AG20443 (cell line): Measurements from ENCODE around the gene TXNRD2.
"Not testable (repeated sequence)": the region's sequence is repeated elsewhere in the genome, so short reads cannot be mapped to it uniquely, and the experiment has no call there.

Experiments used
- DNase-seq: peaks from one replicate; pipeline ENCODE4 v3.0.0; 2012; ENCODE audit warnings: low spot score, mixed read lengths

Gene TXNRD2

DNA sequence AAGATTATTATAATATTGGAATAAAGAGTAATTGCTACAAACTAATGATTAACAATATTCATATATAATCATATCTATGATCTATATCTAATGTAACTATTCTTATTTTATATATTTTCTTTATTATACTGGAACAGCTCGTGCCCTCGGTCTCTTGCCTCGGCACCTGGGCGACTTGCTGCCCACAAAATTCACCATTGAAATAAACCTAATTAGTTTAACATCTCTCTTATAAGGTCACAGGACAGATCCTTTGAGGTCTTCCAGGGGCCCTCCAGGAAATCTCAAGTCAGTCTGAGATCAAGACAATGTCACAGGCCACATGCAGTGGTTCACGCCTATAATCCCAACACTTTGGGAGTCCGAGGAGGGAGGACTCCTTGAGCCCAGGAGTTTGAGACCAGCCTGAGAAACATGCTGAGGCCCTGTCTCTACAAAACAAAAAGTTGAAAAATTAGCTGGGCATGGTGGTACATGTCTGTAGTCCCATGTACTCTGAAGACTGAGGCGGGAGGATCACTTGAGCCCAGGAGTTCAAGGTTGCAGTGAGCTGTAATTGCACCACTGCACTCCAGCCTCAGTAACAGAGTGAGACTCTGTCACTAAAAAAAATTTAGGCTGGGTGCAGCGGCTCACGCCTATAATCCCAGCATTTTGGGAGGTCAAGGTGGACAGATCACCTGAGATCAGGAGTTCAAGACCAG lies 6.6 kb upstream of the TXNRD2 start:
- DNase-seq, result no peak

DNA sequence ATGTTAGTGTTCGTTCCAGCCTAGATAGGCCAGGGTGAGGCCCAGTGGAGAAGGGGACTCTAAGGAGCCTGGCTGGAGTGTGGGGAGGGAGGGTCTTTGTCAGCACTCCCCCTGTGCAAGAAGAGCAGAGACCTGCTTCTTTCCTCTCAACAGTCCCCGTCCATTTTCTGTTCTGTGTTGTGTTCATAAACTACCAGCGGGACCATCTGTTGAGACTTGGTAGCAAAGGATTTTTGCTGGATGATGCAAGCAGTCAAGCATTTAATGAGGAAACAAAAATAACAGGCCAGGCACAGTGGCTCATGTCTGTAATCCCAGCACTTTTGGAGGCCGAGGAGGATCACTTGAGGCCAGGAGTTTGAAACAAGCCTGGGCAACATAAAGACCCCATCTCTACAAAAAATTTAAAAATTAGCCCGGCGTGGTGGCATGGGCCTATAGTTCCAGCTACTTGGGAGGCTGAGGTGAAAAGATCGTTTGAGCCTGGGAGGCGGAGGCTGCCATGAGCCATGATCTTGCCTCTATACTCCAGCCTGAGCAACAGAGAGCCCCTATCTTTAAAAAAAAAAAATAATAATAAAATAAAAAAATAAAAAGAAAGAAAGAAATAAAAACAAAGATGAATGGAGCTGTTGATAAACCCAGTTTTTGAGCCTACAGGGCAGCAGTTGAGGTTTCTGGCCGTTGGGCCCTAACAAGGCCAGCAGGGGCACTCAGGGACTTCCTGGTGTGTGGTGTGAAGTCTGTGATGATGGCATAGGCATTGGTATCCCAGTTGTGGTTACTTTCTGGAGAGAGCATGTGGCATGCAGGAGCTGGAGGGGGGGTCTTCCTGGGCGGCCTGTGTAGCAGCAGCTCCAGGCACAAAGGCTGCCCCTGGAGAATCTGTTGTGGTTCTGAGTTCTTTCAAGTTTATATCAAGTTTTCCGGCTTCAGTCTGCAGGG lies 1.7 kb upstream of the TXNRD2 start:
- peak; percentile 76 for DNase-seq

DNA sequence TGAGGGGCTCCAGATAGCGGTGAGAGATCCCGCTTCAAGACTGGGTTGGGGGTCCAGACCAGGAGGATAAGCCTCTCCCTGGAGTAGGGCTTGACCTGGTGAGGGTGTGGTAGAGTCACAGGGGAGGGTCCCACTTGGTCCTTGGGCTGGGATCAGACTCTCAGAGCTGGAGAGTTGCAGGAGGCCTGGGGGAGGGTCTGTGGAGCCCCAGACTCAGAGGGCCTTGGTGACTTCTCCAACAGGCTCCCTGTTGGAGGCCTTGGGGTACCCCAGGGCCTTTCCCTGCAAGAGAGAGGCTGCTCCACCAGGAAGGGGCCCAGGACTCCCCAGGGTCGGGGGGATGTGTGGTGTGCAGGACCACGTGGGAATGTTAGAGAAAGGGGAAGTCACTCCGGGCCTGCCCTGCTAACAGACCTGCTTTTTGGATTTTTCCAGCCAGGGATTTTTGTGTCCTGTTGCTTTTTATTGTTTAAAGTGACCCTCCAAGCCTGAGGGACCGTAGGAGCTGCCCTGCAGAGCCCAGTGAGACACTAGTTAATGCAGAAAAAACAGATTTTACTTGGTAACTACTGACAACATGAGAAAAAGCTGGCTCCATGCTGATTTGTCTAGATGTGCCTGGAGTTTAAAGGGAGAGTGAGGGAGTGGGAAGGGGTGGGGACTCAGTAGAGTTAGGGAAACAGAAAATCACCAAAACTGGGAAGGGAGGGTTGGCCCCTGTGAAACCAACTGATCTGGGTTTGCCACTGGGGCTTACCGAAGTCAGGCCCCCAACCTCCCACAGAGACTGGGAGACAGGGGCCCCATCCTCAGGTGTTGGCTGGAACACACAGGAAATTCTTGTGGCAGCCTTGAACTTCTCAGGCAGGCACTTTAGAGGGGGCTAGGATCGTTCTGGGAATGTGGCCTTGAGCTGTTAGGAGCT lies 801 bp upstream of the TXNRD2 start:
- peak; percentile 83 for DNase-seq

DNA sequence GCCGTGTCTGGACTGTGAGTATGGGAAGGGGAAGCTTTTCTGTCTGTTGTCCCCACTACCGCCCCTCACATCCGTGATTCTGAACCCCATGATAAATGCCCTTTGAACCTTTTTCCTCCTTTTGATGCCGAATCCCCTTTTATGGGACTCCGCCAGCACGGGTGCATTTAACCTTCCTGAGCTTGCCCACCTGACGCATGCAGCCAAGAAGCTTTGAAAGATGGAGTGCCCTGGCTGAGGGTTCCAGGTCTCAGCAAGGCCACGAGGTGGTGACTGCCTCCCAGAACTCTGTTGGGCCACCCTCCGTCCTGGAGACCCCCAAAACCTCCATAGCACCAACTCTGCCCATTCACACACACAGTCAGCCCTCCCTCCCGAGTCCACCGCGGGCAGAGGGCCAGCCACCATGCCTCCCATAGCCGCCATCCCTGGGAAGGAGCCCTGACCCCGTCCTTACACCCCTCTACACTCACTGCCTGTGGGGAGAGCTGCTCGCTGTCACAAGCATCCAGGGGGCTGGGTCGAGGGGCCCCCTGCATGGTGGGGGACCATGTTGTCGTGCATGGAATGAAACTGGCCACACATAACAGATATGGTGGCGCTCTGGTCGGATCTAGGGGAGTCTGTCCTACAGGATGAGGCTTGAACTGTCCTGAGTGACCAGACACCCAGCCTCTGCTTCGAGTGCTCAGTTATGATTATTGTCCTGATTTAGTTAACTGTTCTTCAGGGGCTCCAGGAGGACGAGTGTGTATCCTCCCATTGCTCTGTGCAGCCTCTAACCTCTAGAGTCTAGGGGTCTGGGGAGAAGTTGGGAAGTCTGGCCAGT lies 868 bp downstream of the TXNRD2 start:
- peak; percentile 29 for DNase-seq

DNA sequence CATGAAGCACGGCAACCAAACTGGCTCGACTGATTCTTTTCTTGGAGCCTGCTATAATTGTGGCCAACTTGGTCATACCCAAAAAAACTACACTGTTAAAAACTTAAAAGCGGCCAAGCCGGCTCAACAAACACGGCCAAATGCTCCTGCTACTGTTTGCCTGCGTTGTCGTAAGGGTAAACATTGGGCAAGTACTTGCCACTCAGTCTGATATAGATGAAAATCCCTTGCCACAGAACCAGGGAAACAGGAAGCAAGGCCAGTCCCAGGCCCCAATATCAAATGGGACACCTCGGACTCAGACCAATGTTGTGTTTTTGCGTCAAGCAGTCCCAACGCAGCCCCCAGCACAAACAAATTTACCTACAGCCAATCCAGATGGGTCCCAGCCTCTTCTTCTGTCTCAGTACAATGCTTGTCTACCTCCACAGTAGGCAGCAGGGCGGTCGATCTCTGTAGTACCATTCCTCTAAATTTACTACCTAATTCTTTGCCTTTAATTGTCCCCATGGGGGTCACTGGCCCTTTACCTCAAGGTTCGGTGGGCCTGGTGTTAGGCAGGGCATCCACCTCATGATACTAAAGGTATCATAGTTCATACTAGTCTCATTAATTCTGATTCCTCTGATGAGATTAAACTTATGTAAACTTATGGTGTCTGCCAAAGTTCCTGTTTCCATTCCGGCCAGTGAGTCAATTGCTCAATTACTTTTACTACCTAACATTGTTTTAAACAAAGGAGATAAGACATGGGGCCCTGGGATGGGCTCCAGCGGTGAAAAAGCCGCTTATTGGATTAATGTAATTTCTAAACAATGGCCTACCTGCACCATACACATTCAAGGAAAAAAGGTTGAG lies 3.8 kb downstream of the TXNRD2 start:
- no peak for DNase-seq

DNA sequence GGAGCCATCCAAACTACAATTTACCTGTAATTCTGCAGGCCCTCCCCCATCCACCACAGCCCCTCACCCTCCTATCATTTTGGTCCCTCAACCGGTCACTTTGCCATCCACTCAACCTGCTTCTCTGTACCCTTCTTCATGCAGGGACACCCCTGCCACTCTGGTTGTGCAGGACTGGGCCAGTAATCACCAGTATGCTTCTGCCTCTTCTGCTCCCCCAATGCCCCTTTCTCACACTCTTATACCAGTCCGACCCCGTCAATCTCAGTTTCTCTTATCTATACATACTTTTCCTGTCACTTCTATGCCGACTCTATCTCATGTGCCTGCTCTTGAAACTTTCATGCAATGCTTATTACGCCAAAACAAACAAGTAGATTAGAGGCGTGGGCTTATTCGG lies 5.1 kb downstream of the TXNRD2 start:
- DNase-seq, result no peak

DNA sequence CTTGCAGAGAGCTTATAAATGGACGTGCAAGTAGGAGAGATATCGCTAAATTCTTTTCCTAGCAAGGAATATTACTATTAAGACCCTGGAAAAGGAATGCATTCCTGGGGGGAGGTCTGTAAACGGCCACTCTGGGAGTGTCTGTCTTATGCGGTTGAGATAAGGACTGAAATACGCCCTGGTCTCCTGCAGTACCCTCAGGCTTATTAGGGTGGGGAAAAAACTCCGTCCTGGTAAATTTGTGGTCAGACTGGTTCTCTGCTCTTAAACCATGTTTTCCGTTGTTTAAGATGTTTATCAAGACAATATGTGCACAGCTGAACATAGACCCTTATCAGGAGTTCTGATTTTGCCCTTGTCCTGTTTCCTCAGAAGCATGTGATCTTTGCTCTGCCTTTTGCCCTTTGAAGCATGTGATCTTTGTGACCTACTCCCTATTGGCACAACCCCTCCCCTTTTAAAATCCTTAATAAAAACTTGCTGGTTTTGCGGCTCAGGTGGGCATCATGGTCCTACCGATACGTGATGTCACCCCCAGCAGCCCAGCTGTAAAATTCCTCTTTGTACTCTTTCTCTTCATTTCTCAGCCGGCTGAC lies 6.4 kb downstream of the TXNRD2 start:
- DNase-seq, result not testable (repeated sequence)

DNA sequence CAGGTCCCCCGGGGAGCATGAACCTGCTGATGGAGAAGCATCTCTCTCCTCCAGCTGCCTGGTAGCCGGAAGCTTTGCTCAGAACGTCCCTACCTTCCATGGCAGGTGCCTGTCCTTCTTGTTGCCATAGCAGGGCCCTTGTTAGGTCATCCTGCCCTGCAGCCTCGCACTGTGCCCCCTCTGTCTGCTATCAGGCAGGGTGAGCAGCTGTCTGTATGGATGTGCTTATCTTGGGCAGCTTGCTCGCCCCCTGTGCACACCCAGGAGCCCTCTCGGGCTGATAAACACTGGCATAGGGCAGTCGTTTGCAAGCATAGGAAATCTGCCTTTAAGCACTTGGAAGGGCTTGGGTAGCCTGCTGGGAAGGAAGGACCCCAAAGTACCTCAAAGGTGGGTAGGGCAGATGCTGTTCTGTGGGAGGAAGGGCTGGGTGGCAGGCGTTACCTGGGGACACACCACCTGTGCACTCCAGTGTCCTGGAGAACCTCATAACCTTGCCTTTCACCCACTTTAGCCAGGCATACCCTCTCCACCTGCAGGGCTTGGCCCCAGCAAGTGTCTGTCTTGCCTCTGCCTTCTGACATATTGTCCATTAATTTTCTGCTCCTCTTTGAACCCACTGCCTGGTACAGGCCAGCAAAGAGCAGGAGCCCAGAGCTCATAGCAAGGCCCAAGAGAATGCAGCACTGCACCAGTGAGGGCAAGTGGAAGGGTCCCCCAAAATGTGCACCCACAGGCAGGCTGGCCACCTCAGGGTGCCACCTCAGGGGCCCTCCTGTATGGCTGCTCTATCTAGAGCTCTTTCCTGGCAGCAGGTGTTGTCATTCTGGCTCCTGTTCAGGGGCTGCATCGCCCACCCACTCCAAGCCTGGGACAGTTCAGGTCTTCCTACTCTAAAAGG lies 8.0 kb downstream of the TXNRD2 start:
- DNase-seq, result no peak

DNA sequence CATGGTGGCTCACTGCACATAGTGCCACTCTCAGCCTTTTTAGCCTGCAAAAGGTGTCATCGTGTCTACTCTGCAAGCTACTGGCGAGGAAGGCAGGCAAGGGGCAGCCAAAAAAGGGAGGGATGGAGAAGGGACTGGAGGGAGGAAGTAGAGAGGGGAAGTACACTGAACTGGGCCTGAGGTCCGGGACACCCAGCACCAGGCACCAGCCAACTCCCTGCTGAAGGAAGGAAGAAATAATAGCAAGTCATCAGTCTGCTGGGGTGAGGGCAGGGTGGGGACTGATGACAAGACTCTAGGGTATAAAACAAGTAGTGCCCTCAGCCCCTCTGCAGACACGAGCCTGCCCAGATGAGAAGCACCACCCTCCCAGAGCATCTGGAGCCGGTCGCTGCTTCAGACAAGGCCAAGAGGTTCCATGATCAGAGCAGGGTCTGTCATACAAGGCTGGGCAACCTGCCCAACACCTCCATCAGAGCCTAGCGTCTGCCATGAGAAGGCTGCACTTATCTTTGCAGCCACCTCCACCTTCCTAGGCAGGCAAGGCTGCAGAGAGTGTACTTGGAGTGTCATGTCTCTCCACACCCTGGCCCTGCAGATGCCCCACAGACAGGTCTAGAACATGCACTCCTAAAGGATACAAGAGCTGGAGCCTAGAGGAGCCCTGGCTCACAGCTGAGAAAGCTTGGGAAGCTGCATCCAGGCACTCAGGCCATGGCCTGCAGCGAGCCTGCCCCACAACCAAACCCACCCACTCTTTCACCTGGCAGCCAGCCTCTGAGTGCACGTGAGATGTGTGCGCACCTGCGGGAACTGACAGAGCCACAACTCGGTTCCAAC lies 9.0 kb downstream of the TXNRD2 start:
- DNase-seq, result no peak

DNA sequence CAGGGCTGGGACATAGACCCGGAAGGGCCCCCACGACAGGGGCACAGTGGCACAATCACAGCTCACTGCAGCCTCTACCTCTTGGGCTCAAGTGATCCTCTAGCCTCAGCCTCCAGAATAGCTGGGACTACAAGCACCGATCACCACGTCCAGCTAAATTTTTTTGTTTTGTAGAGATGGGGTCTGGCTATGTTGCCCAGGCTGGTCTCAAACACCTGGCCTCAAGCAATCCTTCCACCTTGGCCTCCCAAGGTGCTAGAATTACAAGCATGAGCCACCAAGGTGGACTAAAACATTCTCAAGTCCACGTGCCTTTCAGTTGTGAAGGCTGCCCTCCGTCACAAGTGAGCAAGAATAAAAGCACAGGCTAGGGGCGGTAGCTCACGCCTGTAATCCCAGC lies 10.1 kb downstream of the TXNRD2 start:
- no peak for DNase-seq

DNA sequence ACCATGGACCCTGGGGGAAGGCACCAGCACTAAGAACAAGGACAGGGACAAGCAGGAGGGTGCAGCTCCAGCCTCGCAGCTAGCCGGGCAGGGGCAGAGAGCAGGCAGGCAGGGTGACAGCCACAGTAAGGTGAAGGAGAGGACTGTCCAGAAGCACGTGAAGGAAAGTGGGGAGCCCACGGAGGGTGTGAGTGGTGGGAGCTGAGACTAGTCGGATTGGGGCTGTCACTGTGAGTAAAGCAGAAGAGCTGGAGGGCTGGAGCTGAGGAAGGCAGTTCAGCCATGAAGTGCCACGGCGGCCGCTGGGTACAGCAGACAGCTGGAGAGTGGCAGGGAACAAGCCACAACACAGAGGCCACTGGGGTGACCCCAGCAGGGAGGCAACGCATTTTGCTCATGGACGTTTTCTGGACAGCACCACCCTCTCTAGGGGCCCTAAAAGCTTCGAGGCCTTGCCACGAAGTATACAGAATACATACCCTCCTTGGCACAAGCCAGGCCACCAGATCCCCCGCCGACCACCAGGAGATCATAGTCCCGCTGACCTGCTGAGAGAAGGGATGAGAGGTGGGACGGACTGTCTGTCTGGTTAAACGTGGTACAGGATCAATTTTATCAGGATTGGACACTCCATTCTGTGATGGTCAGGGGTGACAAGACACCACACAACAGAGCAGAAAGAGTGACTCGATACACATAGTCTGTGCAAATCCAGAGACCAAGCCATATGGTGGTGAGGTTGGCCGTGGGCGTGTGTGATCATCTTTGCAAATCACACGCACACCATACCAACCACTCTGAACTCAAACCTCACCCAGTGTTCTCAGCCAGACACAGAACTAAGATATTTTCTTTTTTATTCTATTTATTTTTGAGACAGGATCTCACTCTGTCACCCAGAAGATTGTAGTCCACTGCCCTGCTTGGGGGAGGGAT lies 10.8 kb downstream of the TXNRD2 start:
- no peak for DNase-seq

DNA sequence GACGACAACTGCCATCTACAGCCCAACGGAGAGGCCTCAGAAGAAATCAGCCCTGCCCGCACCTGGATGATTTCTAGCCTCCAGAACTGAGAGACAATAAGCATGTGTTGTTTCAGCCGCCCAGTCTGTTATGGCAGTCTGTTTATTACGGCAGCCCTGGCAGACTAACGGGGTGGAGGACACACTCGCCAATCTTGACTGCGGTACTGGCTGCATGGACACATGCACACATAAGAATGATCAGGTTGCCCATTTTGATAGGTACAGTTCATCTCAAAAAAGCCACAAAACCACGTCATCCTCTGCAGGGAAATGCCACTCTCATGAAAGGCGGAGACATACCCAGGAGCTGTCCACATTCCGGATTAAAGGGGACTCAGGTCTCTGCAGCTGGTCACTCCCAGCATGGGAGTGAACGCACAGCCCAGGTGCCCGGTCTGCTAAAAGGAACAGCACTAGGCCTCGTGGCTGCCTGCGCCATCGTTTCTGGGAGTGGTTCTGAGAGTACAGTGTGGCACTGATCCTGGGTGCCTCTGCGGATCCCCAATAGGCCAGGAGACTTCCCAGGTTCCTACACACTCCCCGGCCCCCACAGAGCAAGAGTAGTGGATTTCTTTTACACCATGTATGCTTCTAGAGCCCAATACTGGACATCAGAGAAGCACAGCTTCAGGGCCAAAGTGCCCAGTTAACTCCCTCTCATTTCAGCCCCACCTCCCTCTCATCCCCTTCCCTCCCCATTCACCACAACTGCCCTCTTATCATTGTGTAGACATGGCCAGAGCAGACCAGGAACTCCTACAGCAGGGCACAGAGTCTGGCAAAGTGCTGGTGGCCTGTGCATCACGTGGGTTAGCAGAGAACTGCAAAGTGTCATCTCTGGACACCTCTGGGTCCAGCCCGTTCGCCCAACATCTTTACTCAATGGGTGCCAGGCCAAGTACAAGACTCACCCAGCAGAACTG lies 11.8 kb downstream of the TXNRD2 start:
- DNase-seq, result no peak

DNA sequence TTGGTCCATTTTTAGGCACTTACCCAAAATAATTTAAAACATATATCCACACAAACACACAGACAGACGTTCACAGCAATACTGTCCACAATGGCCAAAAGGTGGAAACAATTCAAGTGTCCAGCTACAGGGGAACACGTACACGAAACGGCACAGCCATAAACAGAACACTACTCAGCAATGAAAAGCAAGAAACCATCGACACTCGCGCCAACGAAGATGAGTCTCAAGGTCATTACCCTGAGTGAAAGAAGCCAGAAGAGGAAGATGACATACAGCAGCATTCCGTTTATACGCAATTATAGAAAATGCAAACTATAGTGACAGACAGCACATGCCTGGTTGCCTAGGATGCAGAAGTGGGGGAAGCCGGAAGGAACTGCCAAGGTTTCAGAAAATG lies 13.4 kb downstream of the TXNRD2 start:
- DNase-seq, result no peak

DNA sequence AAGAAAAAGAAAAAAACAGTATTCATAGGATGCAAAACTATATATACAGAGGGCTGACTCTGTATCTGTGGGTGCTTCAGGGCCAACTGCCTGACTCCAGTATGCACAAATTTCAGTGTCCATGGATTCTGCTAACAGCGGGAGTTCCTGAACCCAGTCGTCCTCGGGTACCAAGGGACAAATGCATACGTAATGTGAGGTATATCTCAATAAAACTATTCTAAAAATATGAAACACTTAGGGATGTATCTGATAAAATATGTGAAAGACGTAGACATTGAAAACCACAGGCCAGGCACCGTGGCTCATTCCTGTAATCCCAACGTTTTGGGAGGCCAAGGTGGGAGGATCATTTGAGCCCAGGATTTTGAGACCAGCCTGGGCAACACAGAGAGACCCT lies 13.9 kb downstream of the TXNRD2 start:
- no peak for DNase-seq

DNA sequence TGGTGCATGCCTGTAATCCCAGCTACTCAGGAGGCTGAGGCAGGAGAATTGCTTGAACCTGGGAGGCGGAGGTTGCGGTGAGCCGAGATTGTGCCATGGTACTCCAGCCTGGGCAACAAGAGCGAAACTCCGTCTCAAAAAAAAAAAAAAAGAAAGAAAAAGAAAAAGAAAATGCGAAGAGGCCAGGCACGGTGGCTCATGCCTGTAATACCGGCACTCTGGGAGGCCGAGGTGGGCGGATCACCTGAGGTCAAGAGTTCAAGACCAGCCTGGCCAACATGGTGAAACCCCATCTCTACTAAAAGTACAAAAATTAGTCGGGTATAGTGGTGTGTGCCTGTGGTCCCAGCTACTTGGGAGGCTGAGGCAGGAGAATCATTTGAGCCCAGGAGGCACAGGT lies 15.6 kb downstream of the TXNRD2 start:
- not testable (repeated sequence) for DNase-seq
